GM12875 (cell line): Measurements from ENCODE around the gene RDH5.
"Not testable (repeated sequence)": the region's sequence is repeated elsewhere in the genome, so short reads cannot be mapped to it uniquely, and the experiment has no call there.

Experiments
- H3K4me3 ChIP-seq: one replicate; pipeline ENCODE4 v1.5.1; 2011; ENCODE audit warnings: low read depth, low read length, control low read depth
- CTCF ChIP-seq: IDR thresholded peaks from 2 replicates; pipeline ENCODE4 v1.5.1; 2011; ENCODE audit warnings: low read depth, mild to moderate bottlenecking, control low read depth, inconsistent platforms, low read length, moderate library complexity, borderline replicate concordance; ENCODE audit not compliant: insufficient read depth

Gene RDH5

GRCh38 chr12:55748230-55748993 is 28.2 kb downstream of the RDH5 start:
- TF ChIP-seq CTCF = no peak
- no peak overlapping the region for H3K4me3 ChIP-seq

- TF ChIP-seq CTCF = no peak
- no peak overlapping the region for H3K4me3 ChIP-seq
These were observed 35.1 kb downstream of the RDH5 start for GRCh38 chr12:55755246-55755645.

- TF ChIP-seq CTCF = no peak
- H3K4me3 ChIP-seq = no peak overlapping the region
These were observed 37.5 kb downstream of the RDH5 start for GRCh38 chr12:55757701-55758100.

GRCh38 chr12:55758575-55758974 is 38.4 kb downstream of the RDH5 start:
- not testable (repeated sequence) for H3K4me3 ChIP-seq

- no peak for TF ChIP-seq CTCF
- no peak overlapping the region for H3K4me3 ChIP-seq
These were observed 40.5 kb downstream of the RDH5 start for GRCh38 chr12:55760663-55761062.

GRCh38 chr12:55762646-55763045 is 42.5 kb downstream of the RDH5 start:
- TF ChIP-seq CTCF = no peak
- H3K4me3 ChIP-seq = no peak overlapping the region

- H3K4me3 ChIP-seq = no peak overlapping the region
- no peak for TF ChIP-seq CTCF
These were observed 45.6 kb downstream of the RDH5 start for GRCh38 chr12:55765736-55766290.

GRCh38 chr12:55767156-55767555 is 47.0 kb downstream of the RDH5 start:
- no peak for TF ChIP-seq CTCF
- no peak overlapping the region for H3K4me3 ChIP-seq
